Lower leg skin (tissue), 3 donors: ENCODE measurements around the gene TRIM4.

ENCODE experiments used
- CTCF ChIP-seq, 3 donors: fragments of 450-650 bp; IDR thresholded peaks; one replicate each; pipeline ENCODE4 v1.5.1; 2016; ENCODE audit warnings: antibody characterized with exemption in 3 of 3, mild to moderate bottlenecking in 3 of 3, moderate library complexity in 2 of 3
- POLR2A ChIP-seq, 2 donors: fragments of 450-650 bp; IDR thresholded peaks; one replicate each; pipeline ENCODE4 v1.6.1; 2016 to 2017; ENCODE audit warnings: antibody characterized with exemption in 2 of 2, mild to moderate bottlenecking in 1 of 2, moderate library complexity in 1 of 2

GRCh38 chr7:99943641-99944496 lies 24.5 kb upstream of the TRIM4 start:
- TF ChIP-seq CTCF (IDR thresholded peaks at IDR 0.05) (no peak), POLR2A (IDR thresholded peaks at IDR 0.05) (no peak)
